Keratinocyte (primary cell): ENCODE results near the gene CSTB. TPM values are rescaled to one million over a fixed set of nuclear protein-coding genes. Genes with fewer than 3 reads are reported as not detected.

Source experiments
- DNase-seq: peaks from one replicate; pipeline ENCODE4 v3.0.0-alpha.2; 2011; ENCODE audit warnings: low read depth, missing footprints, low spot score
- FAIRE-seq: peaks from 2 replicates; lab custom pipeline; 2011; peaks lifted over from hg19 to GRCh38; lab: Jason Lieb, UNC
- H2AFZ ChIP-seq: 2 replicates; pipeline ENCODE4 v1.6.0; 2012; ENCODE audit warnings: low read length, control low read depth, inconsistent platforms; ENCODE audit not compliant: control insufficient read depth
- H3K27ac ChIP-seq: 2 replicates; pipeline ENCODE4 v1.5.1; 2011; ENCODE audit warnings: low read length; ENCODE audit not compliant: control insufficient read depth, insufficient read depth
- H3K27me3 ChIP-seq: 3 replicates; pipeline ENCODE4 v1.6.0; 2011; ENCODE audit warnings: low read length; ENCODE audit not compliant: control insufficient read depth, insufficient read depth; ENCODE audit errors: extremely low read depth
- H3K36me3 ChIP-seq, 2 experiments: 2 replicates in 1 of 2; 3 replicates in 1 of 2; pipeline ENCODE4 v1.5.1; 2011; ENCODE audit warnings: low read length in 2 of 2, mild to moderate bottlenecking in 1 of 2; ENCODE audit not compliant: control insufficient read depth in 2 of 2, insufficient read depth in 2 of 2; ENCODE audit errors: extremely low read depth in 1 of 2
- H3K4me1 ChIP-seq: 3 replicates; pipeline ENCODE4 v1.5.1; 2011; ENCODE audit warnings: low read length; ENCODE audit not compliant: control insufficient read depth, insufficient read depth; ENCODE audit errors: extremely low read depth
- H3K4me2 ChIP-seq: 3 replicates; pipeline ENCODE4 v1.6.0; 2011; ENCODE audit warnings: low read depth, low read length; ENCODE audit not compliant: control insufficient read depth, insufficient read depth; ENCODE audit errors: extremely low read depth
- H3K4me3 ChIP-seq, 3 experiments: fragments of 200-600 bp in 1 of 3; sonication (generic) in 1 of 3; 2 replicates in 2 of 3; 3 replicates in 1 of 3; pipeline ENCODE4 v1.5.1; 2011 to 2016; ENCODE audit warnings: low read length in 3 of 3, mild to moderate bottlenecking in 3 of 3, control low read depth in 2 of 3, inconsistent platforms in 1 of 3, low read depth in 1 of 3, mixed read lengths in 1 of 3, mixed run types in 1 of 3, moderate library complexity in 1 of 3; ENCODE audit not compliant: control insufficient read depth in 2 of 3, insufficient read depth in 2 of 3; ENCODE audit errors: extremely low read depth in 1 of 3
- H3K79me2 ChIP-seq: 2 replicates; pipeline ENCODE4 v1.6.0; 2012; ENCODE audit warnings: low read length; ENCODE audit not compliant: control insufficient read depth, insufficient read depth
- H3K9ac ChIP-seq: 3 replicates; pipeline ENCODE4 v1.6.0; 2011; ENCODE audit warnings: low read length; ENCODE audit not compliant: control insufficient read depth, insufficient read depth; ENCODE audit errors: extremely low read depth
- H3K9me1 ChIP-seq: 3 replicates; pipeline ENCODE4 v1.6.0; 2011; ENCODE audit warnings: low read length; ENCODE audit not compliant: control insufficient read depth, insufficient read depth; ENCODE audit errors: extremely low read depth
- H3K9me3 ChIP-seq: 2 replicates; pipeline ENCODE4 v1.5.1; 2012; ENCODE audit warnings: low read depth, low read length; ENCODE audit not compliant: control insufficient read depth
- H4K20me1 ChIP-seq: 3 replicates; pipeline ENCODE4 v1.6.0; 2011; ENCODE audit warnings: low read length; ENCODE audit not compliant: control insufficient read depth, insufficient read depth; ENCODE audit errors: extremely low read depth
- EZH2 ChIP-seq: IDR thresholded peaks from one replicate; pipeline ENCODE4 v1.6.1; 2012; ENCODE audit warnings: inconsistent platforms, mild to moderate bottlenecking, low read length, moderate library complexity
- dilution Hi-C: fragments of 300-500 bp; cut with MboI; formaldehyde crosslinking; loops from one replicate; pipeline ENCODE4 v1.7.0; 2020; ENCODE audit warnings: low sequenced_read_pairs; ENCODE audit not compliant: extremely low pct_ligation_motif_present
- polyA plus RNA-seq, 5 experiments: library from polyadenylated mRNA; depleted of rRNA in 3 of 5; stranded (reverse) in 3 of 5; stranded (forward) in 1 of 5; unstranded in 1 of 5; fragments of >200 nt; gene quantifications; 1 replicate in 1 of 5; 2 replicates in 3 of 5; 3 replicates in 1 of 5; pipeline versions ENCODE4 v1.2.1 to v1.2.3, GENCODE V29; 2011 to 2012; ENCODE audit warnings: missing spikeins in 2 of 5, low read depth in 1 of 5, low replicate concordance in 1 of 5
- TF ChIP-seq, protein P1 (sequence below), 3 experiments: IDR thresholded peaks in 1 of 3; conservative IDR thresholded peaks in 1 of 3; optimal IDR thresholded peaks in 1 of 3; 2 replicates in 2 of 3; 3 replicates in 1 of 3; pipeline versions ENCODE3 to v1.5.1; 2011; ENCODE audit warnings: low read length in 3 of 3, mild to moderate bottlenecking in 3 of 3, moderate library complexity in 2 of 3, control low read depth in 1 of 3, inconsistent platforms in 1 of 3; ENCODE audit not compliant: insufficient read depth in 2 of 3; ENCODE audit errors: extremely low read depth in 1 of 3

The CSTB gene
- polyA plus RNA-seq, 1 donor (not counting 4 experiments of a cell fraction or from before 2014, with no cell fraction given): 126 TPM

GRCh38 chr21:43772425-43772821 is 3.7 kb downstream of the CSTB start:
- no peaks in the 10 kb centered on the region for H3K9me3 ChIP-seq
- H3K79me2 ChIP-seq: peaks cover 13% of the 10 kb centered on the region
- H3K27me3 ChIP-seq: no peaks in the 10 kb centered on the region
- dilution Hi-C loops: no loop called here
- H3K4me2 ChIP-seq: no peak overlapping the region
- no peaks in the 10 kb centered on the region for H3K9me1 ChIP-seq
- TF ChIP-seq, protein P1, sequence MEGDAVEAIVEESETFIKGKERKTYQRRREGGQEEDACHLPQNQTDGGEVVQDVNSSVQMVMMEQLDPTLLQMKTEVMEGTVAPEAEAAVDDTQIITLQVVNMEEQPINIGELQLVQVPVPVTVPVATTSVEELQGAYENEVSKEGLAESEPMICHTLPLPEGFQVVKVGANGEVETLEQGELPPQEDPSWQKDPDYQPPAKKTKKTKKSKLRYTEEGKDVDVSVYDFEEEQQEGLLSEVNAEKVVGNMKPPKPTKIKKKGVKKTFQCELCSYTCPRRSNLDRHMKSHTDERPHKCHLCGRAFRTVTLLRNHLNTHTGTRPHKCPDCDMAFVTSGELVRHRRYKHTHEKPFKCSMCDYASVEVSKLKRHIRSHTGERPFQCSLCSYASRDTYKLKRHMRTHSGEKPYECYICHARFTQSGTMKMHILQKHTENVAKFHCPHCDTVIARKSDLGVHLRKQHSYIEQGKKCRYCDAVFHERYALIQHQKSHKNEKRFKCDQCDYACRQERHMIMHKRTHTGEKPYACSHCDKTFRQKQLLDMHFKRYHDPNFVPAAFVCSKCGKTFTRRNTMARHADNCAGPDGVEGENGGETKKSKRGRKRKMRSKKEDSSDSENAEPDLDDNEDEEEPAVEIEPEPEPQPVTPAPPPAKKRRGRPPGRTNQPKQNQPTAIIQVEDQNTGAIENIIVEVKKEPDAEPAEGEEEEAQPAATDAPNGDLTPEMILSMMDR (optimal IDR thresholded peaks at IDR 0.05 in 1 of 3, IDR thresholded peaks at IDR 0.05 in 1 of 3, conservative IDR thresholded peaks at IDR 0.05 in 1 of 3; ENCODE audit: extremely low read depth in 1 of 3, insufficient read depth in 2 of 3, low read length in 3 of 3): no peak
- no peak for TF ChIP-seq EZH2
- H3K4me3 ChIP-seq: no peak overlapping the region
- no peak overlapping the region for H2AFZ ChIP-seq
- peaks cover 17 to 24% of the 10 kb centered on the region in 2 experiments for H3K36me3 ChIP-seq
- peaks cover 5% of the 10 kb centered on the region for H4K20me1 ChIP-seq
- H3K27ac ChIP-seq: no peak overlapping the region
- no peak overlapping the region for H3K9ac ChIP-seq
- DNase-seq: no peak
- H3K4me1 ChIP-seq: peaks cover 20% of the 10 kb centered on the region
- FAIRE-seq: no peak

DNA sequence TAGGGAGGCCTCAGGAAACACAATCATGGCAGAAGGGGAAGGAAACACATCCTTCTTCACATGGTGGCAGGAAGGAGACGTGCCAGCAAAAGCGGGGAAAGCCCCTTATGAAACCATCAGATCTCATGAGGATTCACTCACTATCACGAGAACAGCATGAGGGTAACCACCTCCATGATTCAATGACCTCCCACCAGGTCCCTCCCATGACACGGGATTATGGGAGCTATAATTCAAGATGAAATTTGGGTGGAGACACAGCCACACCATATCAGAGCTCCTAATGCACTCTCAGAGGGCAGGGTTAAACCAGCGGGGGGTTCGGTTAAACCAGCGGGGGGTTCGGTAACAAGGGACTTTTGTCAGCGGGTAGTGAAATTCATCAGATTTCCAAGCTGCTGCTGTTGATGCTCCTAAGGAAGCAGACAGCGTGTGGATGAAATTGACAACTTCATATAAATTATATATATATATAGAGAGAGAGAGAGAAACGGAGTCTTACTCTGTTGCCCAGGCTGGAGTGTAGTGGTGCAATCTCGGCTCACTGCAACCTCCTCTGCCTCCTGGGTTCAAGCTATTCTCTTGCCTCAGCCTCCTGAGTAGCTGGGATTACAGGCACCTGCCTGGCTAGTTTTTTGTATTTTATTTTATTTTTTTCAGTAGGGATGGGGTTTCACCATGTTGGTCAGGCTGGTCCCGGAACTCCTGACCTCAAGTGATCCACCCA is 4.2 kb downstream of the CSTB start:
- Histone ChIP-seq H3K4me2 (no peak overlapping the region), H3K36me3 (peaks cover 17 to 24% of the 10 kb centered on the region in 2 experiments), H4K20me1 (peaks cover 5% of the 10 kb centered on the region), H3K4me3 (no peak overlapping the region), H3K9me3 (no peaks in the 10 kb centered on the region), H3K79me2 (peaks cover 13% of the 10 kb centered on the region), H3K27me3 (no peaks in the 10 kb centered on the region), H2AFZ (no peak overlapping the region), H3K4me1 (peaks cover 21% of the 10 kb centered on the region), H3K27ac (no peak overlapping the region), H3K9ac (no peak overlapping the region), H3K9me1 (no peaks in the 10 kb centered on the region)
- dilution Hi-C loops: no loop called here
- TF ChIP-seq, protein P1 (optimal IDR thresholded peaks at IDR 0.05 in 1 of 3, IDR thresholded peaks at IDR 0.05 in 1 of 3, conservative IDR thresholded peaks at IDR 0.05 in 1 of 3; ENCODE audit: extremely low read depth in 1 of 3, insufficient read depth in 2 of 3, low read length in 3 of 3): no peak
- no peak for TF ChIP-seq EZH2
- FAIRE-seq (no peak), DNase-seq (no peak)
